ENCODE results near the gene CSNK1G1.

CSNK1G1 gene

DNA sequence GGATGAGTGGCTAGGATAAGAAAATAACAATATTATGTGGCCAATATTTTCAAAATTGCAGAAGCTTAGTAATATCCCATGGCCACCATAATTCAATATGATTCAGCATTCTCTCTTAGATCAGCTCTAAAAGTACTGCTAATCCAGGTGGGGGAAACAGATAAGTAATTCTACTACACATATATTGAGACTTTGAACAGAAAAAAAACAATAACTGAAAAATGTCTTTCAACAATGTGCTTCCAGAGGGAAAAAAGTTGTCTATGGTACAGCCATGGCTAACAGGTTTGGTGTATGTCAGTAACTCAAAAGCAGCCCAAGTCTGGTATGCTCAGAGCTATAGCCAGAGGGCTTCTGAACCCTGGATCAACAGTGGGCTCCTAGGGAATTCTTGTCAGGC is 150.8 kb downstream of the CSNK1G1 start:
- no peak overlapping the region for H3K4me3 Mint-ChIP-seq
- no peak for TF ChIP-seq CTCF (IDR thresholded peaks at IDR 0.05; ENCODE audit: unreplicated experiment in 3 of 3)
- H3K36me3 Mint-ChIP-seq (ENCODE audit: low read depth), result peaks cover 25% of the 10 kb centered on the region
- no peak overlapping the region for H3K27ac Mint-ChIP-seq
- H3K9me3 Mint-ChIP-seq, result no peaks in the 10 kb centered on the region
- no peaks in the 10 kb centered on the region for H3K27me3 Mint-ChIP-seq (ENCODE audit: low read depth)
- H3K4me1 Mint-ChIP-seq, result peaks cover 12% of the 10 kb centered on the region

- Mint-ChIP-seq H3K36me3 (ENCODE audit: low read depth) (peaks cover 46% of the 10 kb centered on the region), H3K4me1 (no peaks in the 10 kb centered on the region)
Measured at GRCh38 chr15:64197425-64197824, 158.5 kb downstream of the CSNK1G1 start.

GRCh38 chr15:64193971-64194370 is 162.0 kb downstream of the CSNK1G1 start:
- Mint-ChIP-seq H3K9me3 (no peaks in the 10 kb centered on the region), H3K4me3 (no peak overlapping the region), H3K27ac (no peak overlapping the region), H3K4me1 (peaks cover 6% of the 10 kb centered on the region), H3K27me3 (ENCODE audit: low read depth) (peaks cover 4% of the 10 kb centered on the region), H3K36me3 (ENCODE audit: low read depth) (peaks cover 40% of the 10 kb centered on the region)
- TF ChIP-seq CTCF (IDR thresholded peaks at IDR 0.05; ENCODE audit: unreplicated experiment in 3 of 3), result no peak

More at GRCh38 chr15:64197425-64197824, 158.5 kb downstream of the CSNK1G1 start:
- no peaks in the 10 kb centered on the region for H3K27me3 Mint-ChIP-seq (ENCODE audit: low read depth)
- no peak overlapping the region for H3K4me3 Mint-ChIP-seq
- H3K9me3 Mint-ChIP-seq, result no peaks in the 10 kb centered on the region
- TF ChIP-seq CTCF (IDR thresholded peaks at IDR 0.05; ENCODE audit: unreplicated experiment in 3 of 3), result no peak
- H3K27ac Mint-ChIP-seq, result no peak overlapping the region

DNA sequence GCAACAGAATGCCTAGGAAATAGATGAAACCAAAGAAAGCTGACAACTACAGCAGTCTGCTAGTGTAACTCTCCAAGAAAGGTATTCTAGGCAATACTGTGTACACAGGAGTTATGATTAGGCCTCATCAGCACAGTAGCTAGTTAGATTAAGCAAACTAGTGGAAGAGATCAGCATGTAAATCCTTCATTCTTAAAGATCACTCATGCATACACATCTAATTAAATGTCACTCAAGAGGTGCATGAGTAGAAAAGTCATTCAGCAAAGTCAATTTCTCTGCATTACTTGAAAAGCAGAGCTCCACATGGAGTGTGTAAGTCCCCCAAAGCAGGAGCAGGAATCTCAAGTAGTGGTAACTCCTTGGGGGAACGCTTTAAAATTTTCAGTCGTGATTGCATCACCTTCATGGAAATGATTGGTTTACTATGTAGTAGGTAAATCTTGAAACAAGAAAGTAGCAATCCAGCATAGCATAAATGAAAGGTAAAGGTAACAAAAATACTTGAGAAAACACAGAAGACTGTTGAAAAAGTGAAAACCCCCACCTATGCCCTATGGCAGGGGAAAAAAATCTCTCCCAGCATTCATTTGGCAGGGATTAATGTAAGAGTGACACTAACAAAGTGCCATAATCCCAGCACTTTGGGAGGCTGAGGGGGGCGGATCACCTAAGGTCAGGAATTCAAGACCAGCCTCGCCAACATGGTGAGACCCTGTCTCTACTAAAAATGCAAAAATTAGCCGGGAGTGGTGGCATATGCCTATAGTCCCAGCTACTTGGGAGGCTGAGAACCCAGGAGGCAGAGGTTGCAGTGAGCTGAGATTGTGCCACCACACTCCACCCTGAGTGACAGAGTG is 163.8 kb downstream of the CSNK1G1 start:
- Mint-ChIP-seq H3K9me3 (no peaks in the 10 kb centered on the region), H3K4me1 (peaks cover 6% of the 10 kb centered on the region), H3K36me3 (ENCODE audit: low read depth) (peaks cover 44% of the 10 kb centered on the region), H3K27ac (peak overlapping the region in 1 of 3 experiments; percentile 75), H3K4me3 (no peak overlapping the region), H3K27me3 (ENCODE audit: low read depth) (peaks cover 4% of the 10 kb centered on the region)
- TF ChIP-seq CTCF (IDR thresholded peaks at IDR 0.05; ENCODE audit: unreplicated experiment in 3 of 3), result no peak

DNA sequence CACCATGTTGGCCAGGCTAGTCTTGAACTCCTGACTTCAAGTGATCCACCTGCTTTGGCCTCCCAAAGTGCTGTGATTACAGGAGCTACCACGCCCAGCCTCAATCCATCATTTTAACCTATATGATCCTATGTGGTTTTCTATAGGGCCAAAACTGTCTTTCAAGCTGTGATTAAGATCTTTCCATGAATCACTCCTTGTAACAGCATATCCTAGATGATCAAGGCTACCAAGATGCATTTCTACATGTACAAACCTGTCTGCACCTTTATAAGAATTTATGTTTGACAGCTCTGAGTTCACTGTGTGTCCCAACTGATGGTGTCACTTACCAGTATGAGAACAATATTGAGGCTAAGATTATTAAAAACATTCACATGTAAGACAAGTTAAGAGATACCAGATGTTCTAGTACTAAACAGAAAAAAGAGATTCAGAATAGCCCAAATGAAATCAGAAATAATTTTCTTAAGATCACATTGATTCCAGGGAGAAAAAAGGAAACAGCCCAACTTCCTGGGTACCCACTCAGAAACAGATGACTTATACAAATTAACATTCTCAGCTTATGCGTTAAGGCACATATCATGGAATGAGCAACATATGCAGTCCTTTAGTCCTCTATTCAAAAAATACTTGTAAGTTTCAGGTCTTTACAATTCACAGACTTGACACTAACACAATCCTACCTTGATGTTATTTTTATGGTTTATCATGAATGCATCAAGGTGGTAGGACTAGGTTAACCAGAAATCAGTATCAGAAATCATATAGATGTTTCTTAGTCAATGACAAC is 168.4 kb downstream of the CSNK1G1 start:
- Mint-ChIP-seq H3K9me3 (no peaks in the 10 kb centered on the region), H3K4me1 (peaks cover 6% of the 10 kb centered on the region), H3K27me3 (ENCODE audit: low read depth) (peaks cover 4% of the 10 kb centered on the region), H3K4me3 (no peak overlapping the region), H3K36me3 (ENCODE audit: low read depth) (peaks cover 30% of the 10 kb centered on the region), H3K27ac (peak overlapping the region in 1 of 3 experiments; percentile 73)
- no peak for TF ChIP-seq CTCF (IDR thresholded peaks at IDR 0.05; ENCODE audit: unreplicated experiment in 3 of 3)
